Endothelial cell of umbilical vein (primary cell): ENCODE data around the gene ZNF274. TPM values are rescaled to one million over a fixed set of nuclear protein-coding genes. Genes with fewer than 3 reads are reported as not detected.

Experiments used
- BruUV-seq: library from RNA; stranded (reverse); fragments of 400-500 nt; replicated peaks from 2 replicates; lab custom pipeline; 2021; lab: Mats Ljungman, UMichigan
- CTCF ChIA-PET: fragments of 300-600, 350-600 bp; sonication (Branson Sonifier 250); formaldehyde crosslinking; loops from one replicate; lab custom pipeline; 2021; ENCODE audit warnings: antibody characterized with exemption, inconsistent platforms; lab: Charles Lee
- POLR2A ChIA-PET: fragments of 300-600, 350-600 bp; sonication (Branson Sonifier 250); formaldehyde crosslinking; loops from one replicate; lab custom pipeline; 2021; ENCODE audit warnings: antibody characterized with exemption, inconsistent platforms; lab: Charles Lee
- DNase-seq: peaks from one replicate; pipeline ENCODE4 v3.0.0-alpha.2; 2011; ENCODE audit warnings: low read depth, low spot score
- FAIRE-seq: peaks from 2 replicates; lab custom pipeline; 2011; peaks lifted over from hg19 to GRCh38; lab: Jason Lieb, UNC
- H2AFZ ChIP-seq: 2 replicates; pipeline ENCODE4 v1.6.0; 2012; ENCODE audit warnings: low read depth, low read length, control low read depth, inconsistent platforms
- H3K27ac ChIP-seq: 2 replicates; pipeline ENCODE4 v1.5.1; 2011; ENCODE audit warnings: low read depth, mild to moderate bottlenecking, control low read depth, low read length, moderate library complexity; ENCODE audit not compliant: insufficient read depth
- H3K27me3 ChIP-seq, 2 experiments: 2 replicates each; pipeline versions ENCODE4 v1.6.0 to v1.6.1; 2011; ENCODE audit warnings: low read length in 2 of 2, mixed read lengths in 1 of 2; ENCODE audit not compliant: control insufficient read depth in 2 of 2, insufficient read depth in 2 of 2
- H3K36me3 ChIP-seq, 2 experiments: 2 replicates in 1 of 2; 3 replicates in 1 of 2; pipeline ENCODE4 v1.5.1; 2011; ENCODE audit warnings: low read length in 2 of 2, mild to moderate bottlenecking in 1 of 2, moderate library complexity in 1 of 2; ENCODE audit not compliant: control insufficient read depth in 2 of 2, insufficient read depth in 2 of 2; ENCODE audit errors: extremely low read depth in 1 of 2
- H3K4me1 ChIP-seq: 3 replicates; pipeline ENCODE4 v1.5.1; 2011; ENCODE audit warnings: mild to moderate bottlenecking, low read length; ENCODE audit not compliant: control insufficient read depth, insufficient read depth; ENCODE audit errors: extremely low read depth
- H3K4me2 ChIP-seq: 2 replicates; pipeline ENCODE4 v1.6.1; 2011; ENCODE audit warnings: low read length, control low read depth, mixed read lengths; ENCODE audit not compliant: insufficient read depth
- H3K4me3 ChIP-seq, 3 experiments: fragments of 200-600 bp in 1 of 3; sonication (generic), shearing (Covaris generic) in 1 of 3; replicated peaks in 1 of 3; 2 replicates each; pipeline ENCODE4 v1.5.1; 2011 to 2016; ENCODE audit warnings: control low read depth in 3 of 3, low read length in 3 of 3, mild to moderate bottlenecking in 2 of 3, inconsistent platforms in 1 of 3, low read depth in 1 of 3, moderate library complexity in 1 of 3; ENCODE audit not compliant: insufficient read depth in 1 of 3
- H3K79me2 ChIP-seq: 2 replicates; pipeline ENCODE4 v1.6.0; 2012; ENCODE audit warnings: low read length, inconsistent platforms; ENCODE audit not compliant: control insufficient read depth, insufficient read depth
- H3K9ac ChIP-seq: replicated peaks from 2 replicates; pipeline ENCODE3; 2011; ENCODE audit warnings: low read length, control low read depth; ENCODE audit not compliant: insufficient read depth; ENCODE audit errors: extremely low read depth
- H3K9me1 ChIP-seq: replicated peaks from 3 replicates; pipeline ENCODE4 v1.6.0; 2011; ENCODE audit warnings: mild to moderate bottlenecking, low read length; ENCODE audit not compliant: control insufficient read depth, insufficient read depth; ENCODE audit errors: extremely low read depth
- H3K9me3 ChIP-seq: replicated peaks from 2 replicates; pipeline ENCODE4 v1.5.1; 2012; ENCODE audit warnings: low read length, inconsistent platforms; ENCODE audit not compliant: control insufficient read depth, insufficient read depth
- H4K20me1 ChIP-seq: replicated peaks from 2 replicates; pipeline ENCODE3; 2011; ENCODE audit warnings: mild to moderate bottlenecking, low read length; ENCODE audit not compliant: control insufficient read depth, insufficient read depth; ENCODE audit errors: extremely low read depth
- FOS ChIP-seq: IDR thresholded peaks from 2 replicates; pipeline ENCODE4 v1.6.1; 2011; ENCODE audit warnings: mild to moderate bottlenecking, low read length, moderate library complexity, borderline replicate concordance; ENCODE audit not compliant: insufficient read depth
- MYC ChIP-seq: IDR thresholded peaks from one replicate; pipeline ENCODE4 v1.6.1; 2011; ENCODE audit warnings: mild to moderate bottlenecking, low read depth, low read length
- POLR2A ChIP-seq: IDR thresholded peaks from 2 replicates; pipeline ENCODE4 v1.6.1; 2012; ENCODE audit warnings: low read depth, mild to moderate bottlenecking, control low read depth, low read length
- POLR2AphosphoS5 ChIP-seq: IDR thresholded peaks from 2 replicates; pipeline ENCODE4 v1.6.1; 2012; ENCODE audit warnings: low read depth, mild to moderate bottlenecking, control low read depth, low read length, moderate library complexity; ENCODE audit not compliant: insufficient read depth
- dilution Hi-C: fragments of 300-500 bp; cut with MboI; formaldehyde crosslinking; loops from one replicate; pipeline ENCODE4 v1.15.0; 2019; ENCODE audit warnings: low sequenced_read_pairs; ENCODE audit not compliant: extremely low pct_ligation_motif_present
- intact Hi-C: fragments of 100-400 bp; cut with micrococcal nuclease; formaldehyde crosslinking; loops from one replicate; pipeline ENCODE4 v1.10.0; 2022
- polyA plus RNA-seq, 4 experiments: library from polyadenylated mRNA; depleted of rRNA in 3 of 4; stranded (reverse) in 3 of 4; unstranded in 1 of 4; fragments of >200 nt; gene quantifications; 2 replicates each; pipeline versions ENCODE4 v1.2.1 to v1.2.3, GENCODE V29; 2011 to 2012; ENCODE audit warnings: missing spikeins in 1 of 4
- total RNA-seq: library from RNA; stranded (reverse); gene quantifications from 2 replicates; pipeline ENCODE4 v1.2.3, GENCODE V29; 2021

ZNF274 gene
- total and polyA plus RNA-seq, 2 donors (not counting 3 experiments of a cell fraction or from before 2014, with no cell fraction given): 10.1 to 18.3 TPM

DNA sequence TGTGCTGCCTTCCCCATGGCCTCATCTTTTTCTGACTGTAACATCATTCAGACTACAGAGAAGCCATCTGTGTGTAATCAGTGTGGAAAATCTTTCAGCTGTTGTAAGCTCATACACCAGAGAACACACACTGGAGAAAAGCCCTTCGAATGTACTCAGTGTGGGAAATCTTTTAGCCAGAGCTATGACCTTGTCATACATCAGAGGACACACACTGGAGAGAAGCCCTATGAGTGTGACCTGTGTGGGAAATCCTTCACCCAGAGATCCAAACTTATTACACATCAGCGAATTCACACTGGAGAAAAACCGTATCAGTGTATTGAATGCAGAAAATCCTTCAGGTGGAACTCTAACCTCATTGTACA lies 78.7 kb downstream of the ZNF274 start:
- dilution Hi-C loops (no loop called here), intact Hi-C loops (no loop called here)
- TF ChIP-seq POLR2A (no peak), POLR2AphosphoS5 (peak; percentile 26), MYC (no peak)
- no peak overlapping the region for H3K4me2 ChIP-seq
- H3K79me2 ChIP-seq: no peaks in the 10 kb centered on the region
- no peak overlapping the region for H3K4me3 ChIP-seq
- H3K27me3 ChIP-seq: no peaks in the 10 kb centered on the region
- H2AFZ ChIP-seq: no peak overlapping the region
- peaks cover 13 to 20% of the 10 kb centered on the region in 2 experiments for H3K36me3 ChIP-seq
- H3K27ac ChIP-seq: no peak overlapping the region
- no peak overlapping the region for H3K9ac ChIP-seq
- POLR2A ChIA-PET: no interaction called here
- FAIRE-seq (no peak), DNase-seq (no peak)
- peaks cover 47% of the 10 kb centered on the region for H3K9me3 ChIP-seq
- no peaks in the 10 kb centered on the region for H3K4me1 ChIP-seq
- CTCF ChIA-PET: no interaction called here
- H4K20me1 ChIP-seq: no peaks in the 10 kb centered on the region
- H3K9me1 ChIP-seq: no peaks in the 10 kb centered on the region
- no TSS peak for BruUV-seq

DNA sequence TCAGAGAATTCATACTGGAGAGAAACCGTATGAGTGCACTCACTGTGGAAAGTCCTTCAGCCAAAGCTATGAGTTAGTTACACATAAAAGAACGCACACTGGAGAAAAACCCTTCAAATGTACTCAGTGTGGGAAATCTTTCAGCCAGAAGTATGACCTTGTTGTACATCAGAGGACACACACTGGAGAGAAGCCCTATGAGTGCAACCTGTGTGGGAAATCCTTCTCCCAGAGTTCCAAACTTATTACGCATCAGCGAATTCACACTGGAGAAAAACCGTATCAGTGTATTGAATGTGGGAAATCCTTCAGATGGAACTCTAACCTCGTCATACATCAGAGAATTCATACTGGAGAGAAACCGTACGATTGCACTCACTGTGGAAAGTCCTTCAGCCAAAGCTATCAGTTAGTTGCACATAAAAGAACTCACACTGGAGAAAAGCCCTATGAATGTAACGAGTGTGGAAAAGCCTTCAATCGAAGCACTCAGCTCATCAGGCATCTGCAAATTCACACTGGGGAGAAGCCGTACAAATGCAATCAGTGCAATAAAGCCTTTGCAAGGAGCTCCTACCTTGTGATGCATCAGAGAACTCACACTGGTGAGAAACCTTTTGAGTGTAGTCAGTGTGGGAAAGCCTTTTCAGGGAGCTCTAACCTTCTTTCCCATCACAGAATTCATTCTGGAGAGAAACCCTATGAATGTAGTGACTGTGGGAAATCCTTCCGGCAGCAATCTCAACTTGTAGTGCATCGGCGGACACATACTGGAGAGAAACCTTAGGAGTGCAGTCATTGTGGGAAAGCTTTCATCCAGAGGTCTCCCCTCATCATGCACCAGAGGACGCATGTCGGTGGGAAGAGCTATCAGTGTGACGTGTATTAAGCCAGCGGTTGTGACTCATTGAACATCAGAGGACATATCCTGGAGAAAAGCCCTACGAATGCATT lies 79.4 kb downstream of the ZNF274 start:
- H2AFZ ChIP-seq: no peak overlapping the region
- BruUV-seq: no TSS peak
- H3K4me1 ChIP-seq: no peaks in the 10 kb centered on the region
- no peak overlapping the region for H3K4me2 ChIP-seq
- no peak for TF ChIP-seq FOS
- H3K79me2 ChIP-seq: no peaks in the 10 kb centered on the region
- H3K36me3 ChIP-seq: peaks cover 11 to 18% of the 10 kb centered on the region in 2 experiments
- dilution Hi-C loops (no loop called here), intact Hi-C loops (no loop called here)
- ChIA-PET CTCF (no interaction called here), POLR2A (no interaction called here)
- H3K9me1 ChIP-seq: no peaks in the 10 kb centered on the region
- H3K9ac ChIP-seq: no peak overlapping the region
- H4K20me1 ChIP-seq: no peaks in the 10 kb centered on the region
- peaks cover 47% of the 10 kb centered on the region for H3K9me3 ChIP-seq
- no peak for DNase-seq
- no peak overlapping the region for H3K4me3 ChIP-seq
- FAIRE-seq: peak; percentile 33
- H3K27me3 ChIP-seq: no peaks in the 10 kb centered on the region
- no peak overlapping the region for H3K27ac ChIP-seq
